Activated CD8-positive, alpha-beta T cell treated with anti-CD3 and anti-CD28 coated beads for 36 hours (primary cell): ENCODE measurements around the gene RPS19BP1. TPM values are rescaled to one million over a fixed set of nuclear protein-coding genes. Genes with fewer than 3 reads are reported as not detected.

Experiments
- ATAC-seq: fragments of 200-7000 bp; cut with Tn5 transposase; one replicate; pipeline ENCODE4 v1.10.0; 2021; ENCODE audit warnings: mild to moderate bottlenecking, moderate library complexity
- CTCF ChIA-PET: fragments of 350-600 bp; sonication (Branson Sonifier 250); formaldehyde crosslinking; loops from one replicate; lab custom pipeline; 2021; ENCODE audit warnings: antibody characterized with exemption; lab: Charles Lee
- POLR2A ChIA-PET: fragments of 350-600 bp; sonication (Branson Sonifier 250); formaldehyde crosslinking; loops from one replicate; lab custom pipeline; 2021; ENCODE audit warnings: antibody characterized with exemption; lab: Charles Lee
- DNase-seq: peaks from one replicate; pipeline ENCODE4 v3.0.0-alpha.2; 2020
- H3K27ac Mint-ChIP-seq: one replicate; pipeline ENCODE4 v1.8.0; 2021; ENCODE audit warnings: mild to moderate bottlenecking, mixed read lengths
- H3K27me3 Mint-ChIP-seq: one replicate; pipeline ENCODE4 v1.8.0; 2021; ENCODE audit warnings: mixed read lengths
- H3K36me3 Mint-ChIP-seq: one replicate; pipeline ENCODE4 v1.8.0; 2021; ENCODE audit warnings: low read depth, mixed read lengths
- H3K4me1 Mint-ChIP-seq: one replicate; pipeline ENCODE4 v1.8.0; 2021; ENCODE audit warnings: low read depth, mixed read lengths
- H3K4me3 Mint-ChIP-seq: one replicate; pipeline ENCODE4 v1.8.0; 2021; ENCODE audit warnings: mild to moderate bottlenecking, moderate library complexity, mixed read lengths
- H3K9me3 Mint-ChIP-seq: one replicate; pipeline ENCODE4 v1.8.0; 2021; ENCODE audit warnings: mixed read lengths
- CTCF ChIP-seq: fragments of 200-600 bp; IDR thresholded peaks from one replicate; pipeline ENCODE4 v1.8.0; 2022; ENCODE audit warnings: antibody characterized with exemption, mild to moderate bottlenecking
- intact Hi-C: fragments of 100-400 bp; cut with micrococcal nuclease; formaldehyde crosslinking; loops from one replicate; pipeline ENCODE4 v1.10.0; 2022
- total RNA-seq, 2 experiments: library from RNA; stranded (reverse); gene quantifications; one replicate each; pipeline ENCODE4 v1.2.3, GENCODE V29; 2021

Gene RPS19BP1
- total RNA-seq, 2 experiments from 2014 or later = 68.5 to 71.7 TPM

GRCh38 chr22:39528681-39529486 is 3.7 kb downstream of the RPS19BP1 start:
- no peaks in the 10 kb centered on the region for H3K27me3 Mint-ChIP-seq
- peaks cover 71% of the 10 kb centered on the region for H3K4me1 Mint-ChIP-seq
- ChIA-PET POLR2A (interaction anchor here (1.0 to 13.6 kb wide), 8 partner anchors 14 to 413 kb away, joined by 3 to 234 read pairs (median 11); partner anchors contain the start of genes ATF4, MIEF1 and RPL3), CTCF (interaction anchor here (0.6 to 11.1 kb wide), 44 partner anchors 8 to 805 kb away, joined by 3 to 323 read pairs (median 4); partner anchors contain the start of genes ATF4, MIEF1, RPL3 and TAB1)
- peak overlapping the region; percentile 53 for H3K27ac Mint-ChIP-seq
- DNase-seq (peak; percentile 95), ATAC-seq (peak; percentile 62)
- H3K4me3 Mint-ChIP-seq = peak overlapping the region; percentile 69
- TF ChIP-seq CTCF = peak; percentile 97
- peaks cover 57% of the 10 kb centered on the region for H3K36me3 Mint-ChIP-seq
- intact Hi-C loops = no loop called here
- no peaks in the 10 kb centered on the region for H3K9me3 Mint-ChIP-seq

GRCh38 chr22:39528080-39528661 is 4.4 kb downstream of the RPS19BP1 start:
- Mint-ChIP-seq H3K27ac (peak overlapping the region; percentile 84), H3K4me3 (peak overlapping the region; percentile 69), H3K27me3 (no peaks in the 10 kb centered on the region), H3K36me3 (peaks cover 63% of the 10 kb centered on the region), H3K9me3 (no peaks in the 10 kb centered on the region), H3K4me1 (peaks cover 73% of the 10 kb centered on the region)
- DNase-seq (no peak), ATAC-seq (no peak)
- TF ChIP-seq CTCF = no peak
- ChIA-PET POLR2A (interaction anchor here (1.0 to 13.6 kb wide), 4 partner anchors 13 to 414 kb away, joined by 3 to 234 read pairs (median 112); partner anchors contain the start of genes ATF4 and RPL3), CTCF (interaction anchor here (0.8 to 11.1 kb wide), 20 partner anchors 8 to 805 kb away, joined by 3 to 323 read pairs (median 7); partner anchors contain the start of genes ATF4, MIEF1, RPL3 and TAB1)
- intact Hi-C loops = no loop called here

- DNase-seq (no peak), ATAC-seq (no peak)
- no peak overlapping the region for H3K4me3 Mint-ChIP-seq
- intact Hi-C loops = no loop called here
- no peak for TF ChIP-seq CTCF
- ChIA-PET POLR2A (interaction anchor here (3.5 to 13.6 kb wide), 3 partner anchors 13 to 210 kb away, joined by 12 to 234 read pairs (median 211); partner anchors contain the start of genes ATF4 and RPL3), CTCF (interaction anchor here (3.4 to 11.1 kb wide), 3 partner anchors 11 to 31 kb away, joined by 30 to 323 read pairs (median 40); partner anchors contain the start of gene MIEF1)
- H3K27ac Mint-ChIP-seq = peak overlapping the region; percentile 84
- no peaks in the 10 kb centered on the region for H3K27me3 Mint-ChIP-seq
- H3K36me3 Mint-ChIP-seq = peaks cover 69% of the 10 kb centered on the region
- H3K4me1 Mint-ChIP-seq = peaks cover 78% of the 10 kb centered on the region
- H3K9me3 Mint-ChIP-seq = no peaks in the 10 kb centered on the region
These were observed 5.0 kb downstream of the RPS19BP1 start for GRCh38 chr22:39527481-39527961.

- ATAC-seq (peak; percentile 13), DNase-seq (peak; percentile 54)
- CTCF ChIA-PET = interaction anchor here (5.4 to 11.1 kb wide), 2 partner anchors 13 to 30 kb away, joined by 30 to 323 read pairs; partner anchors contain the start of gene MIEF1
- intact Hi-C loops = no loop called here
- Mint-ChIP-seq H3K36me3 (peaks cover 73% of the 10 kb centered on the region), H3K27ac (peak overlapping the region; percentile 84), H3K9me3 (no peaks in the 10 kb centered on the region), H3K4me3 (no peak overlapping the region), H3K4me1 (peaks cover 83% of the 10 kb centered on the region), H3K27me3 (no peaks in the 10 kb centered on the region)
- no peak for TF ChIP-seq CTCF
- POLR2A ChIA-PET = interaction anchor here (3.5 to 13.6 kb wide), 3 partner anchors 12 to 209 kb away, joined by 12 to 234 read pairs (median 211); partner anchors contain the start of genes ATF4 and RPL3
These were observed 5.8 kb downstream of the RPS19BP1 start for GRCh38 chr22:39526736-39527171.
